HCT116 (cell line): ENCODE measurements around the gene NDRG3. TPM values are rescaled to one million over a fixed set of nuclear protein-coding genes. Genes with fewer than 3 reads are reported as not detected.

Experiments
- ATAC-seq: fragments of 200-7000 bp; cut with Tn5 transposase; 2 replicates; pipeline ENCODE4 v1.9.1; 2020; ENCODE audit warnings: mild to moderate bottlenecking, moderate library complexity
- BruUV-seq: library from RNA; stranded (reverse); fragments of 400-500 nt; replicated peaks from 2 replicates; lab custom pipeline; 2021; lab: Mats Ljungman, UMichigan
- CTCF ChIA-PET: fragments of 300-600 bp; sonication (Branson Sonifier 250); formaldehyde crosslinking; loops from one replicate; lab custom pipeline; 2021; ENCODE audit warnings: antibody characterized with exemption; lab: Charles Lee
- POLR2A ChIA-PET: fragments of 300-600, 350-600 bp; sonication (Branson Sonifier 250); formaldehyde crosslinking; loops from one replicate; lab custom pipeline; 2021; ENCODE audit warnings: antibody characterized with exemption; lab: Charles Lee
- RAD21 ChIA-PET, 2 experiments: fragments of 300-600 bp; sonication (Branson Sonifier 250); formaldehyde crosslinking; loops; one replicate each; lab custom pipeline; 2023; ENCODE audit warnings: low total read pairs in 2 of 2; ENCODE audit not compliant: uncharacterized antibody in 2 of 2, unreplicated experiment in 2 of 2, low non-redundant PET in 1 of 2; lab: Charles Lee
- DNase-seq: peaks from one replicate; pipeline ENCODE4 v3.0.0-alpha.2; 2010; ENCODE audit warnings: low read depth, low spot score
- H2AFZ ChIP-seq: fragments of 200-600 bp; shearing (Covaris generic), sonication (generic); 2 replicates; pipeline ENCODE4 v1.6.1; 2017; ENCODE audit warnings: low read depth, mixed run types, mixed read lengths, antibody characterized with exemption, low read length; ENCODE audit not compliant: poor library complexity, severe bottlenecking
- H3K27ac ChIP-seq: 2 replicates; pipeline ENCODE4 v1.5.1; 2012; ENCODE audit warnings: low read depth, low read length
- H3K27me3 ChIP-seq: fragments of 200-600 bp; sonication (generic); 2 replicates; pipeline ENCODE4 v1.6.1; 2016; ENCODE audit warnings: mixed run types, low read length, mixed read lengths; ENCODE audit not compliant: insufficient read depth
- H3K36me3 ChIP-seq, 2 experiments: fragments of 200-500 bp in 1 of 2; fragments of 200-600 bp in 1 of 2; sonication (Bioruptor generic) in 1 of 2; sonication (generic) in 1 of 2; 2 replicates each; pipeline versions ENCODE4 v1.5.1 to v1.6.1; 2014 to 2016; ENCODE audit warnings: low read length in 2 of 2, inconsistent platforms in 1 of 2, mixed read lengths in 1 of 2, mixed run types in 1 of 2; ENCODE audit not compliant: insufficient read depth in 2 of 2, control insufficient read depth in 1 of 2
- H3K4me1 ChIP-seq, 2 experiments: fragments of 200-600 bp in 1 of 2; sonication (generic) in 1 of 2; 2 replicates each; pipeline versions ENCODE4 v1.5.1 to v1.6.1; 2012 to 2017; ENCODE audit warnings: low read length in 2 of 2, inconsistent platforms in 1 of 2, mild to moderate bottlenecking in 1 of 2, mixed read lengths in 1 of 2, mixed run types in 1 of 2, moderate library complexity in 1 of 2; ENCODE audit not compliant: insufficient read depth in 2 of 2, control insufficient read depth in 1 of 2
- H3K4me2 ChIP-seq: fragments of 200-600 bp; sonication (generic); 2 replicates; pipeline ENCODE4 v1.6.1; 2017; ENCODE audit warnings: mixed run types, low read length, mixed read lengths
- H3K4me3 ChIP-seq, 2 experiments: fragments of 200-600 bp in 1 of 2; sonication (generic) in 1 of 2; replicated peaks in 1 of 2; 2 replicates each; pipeline ENCODE4 v1.5.1; 2011 to 2016; ENCODE audit warnings: low read length in 2 of 2, control low read depth in 1 of 2, low read depth in 1 of 2, mild to moderate bottlenecking in 1 of 2, mixed read lengths in 1 of 2, mixed run types in 1 of 2
- H3K79me2 ChIP-seq: fragments of 200-600 bp; sonication (generic); 2 replicates; pipeline ENCODE4 v1.6.1; 2017; ENCODE audit warnings: mild to moderate bottlenecking, mixed run types, low read length, moderate library complexity, mixed read lengths; ENCODE audit not compliant: insufficient read depth
- H3K9ac ChIP-seq: fragments of 200-600 bp; sonication (generic); 2 replicates; pipeline ENCODE4 v1.6.1; 2016; ENCODE audit warnings: low read length, mixed read lengths
- H3K9me2 ChIP-seq: fragments of 200-600 bp; sonication (generic), shearing (Covaris generic); 2 replicates; pipeline ENCODE4 v1.6.1; 2017; ENCODE audit warnings: mixed run types, mild to moderate bottlenecking, moderate library complexity; ENCODE audit not compliant: insufficient read depth
- H3K9me3 ChIP-seq, 2 experiments: fragments of 200-500 bp in 1 of 2; fragments of 200-600 bp in 1 of 2; sonication (Bioruptor generic) in 1 of 2; sonication (generic) in 1 of 2; 2 replicates each; pipeline ENCODE4 v1.6.1; 2014 to 2017; ENCODE audit warnings: low read length in 2 of 2, mixed read lengths in 2 of 2, inconsistent platforms in 1 of 2, low read depth in 1 of 2, mild to moderate bottlenecking in 1 of 2, mixed run types in 1 of 2, moderate library complexity in 1 of 2; ENCODE audit not compliant: control insufficient read depth in 1 of 2, insufficient read depth in 1 of 2
- H4K20me1 ChIP-seq: fragments of 200-600 bp; sonication (generic), shearing (Covaris generic); 2 replicates; pipeline ENCODE4 v1.6.1; 2017; ENCODE audit warnings: mixed run types, mild to moderate bottlenecking, moderate library complexity; ENCODE audit not compliant: insufficient read depth
- CBX3 ChIP-seq: IDR thresholded peaks from 2 replicates; pipeline ENCODE4 v1.6.1; 2012; ENCODE audit warnings: low read depth
- CEBPB ChIP-seq: IDR thresholded peaks from 2 replicates; pipeline ENCODE4 v1.6.1; 2012; ENCODE audit warnings: low read depth
- CTCF ChIP-seq, 3 experiments: fragments of 200-600 bp in 1 of 3; sonication (generic) in 1 of 3; IDR thresholded peaks in 2 of 3; conservative IDR thresholded peaks in 1 of 3; 2 replicates each; pipeline ENCODE4 v1.5.1; 2012 to 2017; ENCODE audit warnings: low read depth in 2 of 3, low read length in 2 of 3, antibody characterized with exemption in 1 of 3, borderline replicate concordance in 1 of 3, control low read depth in 1 of 3, mild to moderate bottlenecking in 1 of 3, mixed read lengths in 1 of 3, mixed run types in 1 of 3, moderate library complexity in 1 of 3; ENCODE audit not compliant: insufficient read depth in 1 of 3
- EGR1 ChIP-seq: IDR thresholded peaks from 2 replicates; pipeline ENCODE4 v1.6.1; 2012; ENCODE audit warnings: low read depth
- ELF1 ChIP-seq: IDR thresholded peaks from 2 replicates; pipeline ENCODE4 v1.6.1; 2012; ENCODE audit warnings: low read depth, borderline replicate concordance
- EZH2 ChIP-seq: fragments of 200-600 bp; sonication (generic); IDR thresholded peaks from 2 replicates; pipeline ENCODE4 v1.6.1; 2017; ENCODE audit warnings: antibody characterized with exemption, mixed run types
- EZH2phosphoT487 ChIP-seq: fragments of 200-600 bp; IDR thresholded peaks from 2 replicates; pipeline ENCODE4 v1.6.1; 2018; ENCODE audit warnings: antibody characterized with exemption, borderline replicate concordance
- JUND ChIP-seq: IDR thresholded peaks from 2 replicates; pipeline ENCODE4 v1.6.1; 2012
- MAX ChIP-seq: IDR thresholded peaks from 2 replicates; pipeline ENCODE4 v1.6.1; 2012
- POLR2AphosphoS5 ChIP-seq: IDR thresholded peaks from 2 replicates; pipeline ENCODE4 v1.6.1; 2011; ENCODE audit warnings: mild to moderate bottlenecking, low read depth, low read length, moderate library complexity
- RAD21 ChIP-seq: IDR thresholded peaks from 2 replicates; pipeline ENCODE4 v1.6.1; 2012; ENCODE audit warnings: low read depth, mild to moderate bottlenecking
- REST ChIP-seq: IDR thresholded peaks from 2 replicates; pipeline ENCODE4 v1.6.1; 2012; ENCODE audit warnings: low read depth
- SP1 ChIP-seq: IDR thresholded peaks from 2 replicates; pipeline ENCODE4 v1.6.1; 2012; ENCODE audit warnings: low read depth
- SRF ChIP-seq: IDR thresholded peaks from 2 replicates; pipeline ENCODE4 v1.6.1; 2012; ENCODE audit warnings: low read depth
- YY1 ChIP-seq: IDR thresholded peaks from 2 replicates; pipeline ENCODE4 v1.6.1; 2011; ENCODE audit warnings: low read length, low read depth, moderate library complexity, mild to moderate bottlenecking; ENCODE audit not compliant: insufficient replicate concordance; ENCODE audit errors: extremely low read depth
- ZBTB33 ChIP-seq: IDR thresholded peaks from 2 replicates; pipeline ENCODE4 v1.6.1; 2011; ENCODE audit warnings: mild to moderate bottlenecking, low read length, moderate library complexity; ENCODE audit not compliant: insufficient replicate concordance; ENCODE audit errors: extremely low read depth
- ZFX ChIP-seq: fragments of 450-650 bp; IDR thresholded peaks from 2 replicates; pipeline ENCODE4 v1.6.1; 2017
- ZNF274 ChIP-seq: fragments of 200-500 bp; sonication (Bioruptor generic); IDR thresholded peaks from 2 replicates; pipeline ENCODE4 v1.6.1; 2014; ENCODE audit warnings: mild to moderate bottlenecking, low read depth, low read length, inconsistent platforms
- intact Hi-C: fragments of 100-400 bp; cut with micrococcal nuclease; formaldehyde crosslinking; loops from 2 replicates; pipeline ENCODE4 v1.10.0; 2022
- total RNA-seq: library from RNA; stranded (reverse); gene quantifications from one replicate; pipeline ENCODE4 v1.2.1, GENCODE V29; 2021; ENCODE audit not compliant: unreplicated experiment

NDRG3 gene
- total RNA-seq, 1 experiment from 2014 or later: 29.3 TPM

GRCh38 chr20:36717657-36718056, 28.2 kb downstream of the NDRG3 start:
- H3K27me3 ChIP-seq: no peaks in the 10 kb centered on the region
- intact Hi-C loops: no loop called here
- H3K9ac ChIP-seq: no peak overlapping the region
- ChIA-PET POLR2A (no interaction called here), RAD21 (no interaction called here)
- DNase-seq (no peak), ATAC-seq (peak; percentile 66; the same call in 1 of the 2 replicates)
- H4K20me1 ChIP-seq: no peaks in the 10 kb centered on the region
- H2AFZ ChIP-seq: no peak overlapping the region
- no peak overlapping the region for H3K4me3 ChIP-seq
- no peaks in the 10 kb centered on the region for H3K4me1 ChIP-seq
- H3K36me3 ChIP-seq: no peaks in the 10 kb centered on the region; a peak in 1 of 4 replicates
- no TSS peak for BruUV-seq
- H3K79me2 ChIP-seq: no peaks in the 10 kb centered on the region
- no peak for TF ChIP-seq JUND
- peak; percentile 23 to 48 (median 37); a peak in 4 of 6 replicates for TF ChIP-seq CTCF (IDR thresholded peaks at IDR 0.05 in 2 of 3, conservative IDR thresholded peaks at IDR 0.05 in 1 of 3; ENCODE audit: borderline replicate concordance in 1 of 3, insufficient read depth in 1 of 3, low read depth in 2 of 3, low read length in 2 of 3)
- TF ChIP-seq SP1: no peak
- TF ChIP-seq YY1: no peak
- TF ChIP-seq SRF: no peak
- no peak for TF ChIP-seq POLR2AphosphoS5
- TF ChIP-seq EZH2: no peak
- TF ChIP-seq ZNF274: no peak
- TF ChIP-seq REST: no peak
- no peak for TF ChIP-seq MAX
- no peak for TF ChIP-seq CEBPB
- TF ChIP-seq EGR1: no peak
- TF ChIP-seq ZFX: no peak
- TF ChIP-seq EZH2phosphoT487: no peak
- TF ChIP-seq ZBTB33: no peak
- peak; percentile 50; the same call in 1 of the 2 replicates for TF ChIP-seq RAD21
- TF ChIP-seq ELF1: no peak
- no peak for TF ChIP-seq CBX3
- TF ChIP-seq, all 23 proteins: peak for 2
- no peaks in the 10 kb centered on the region for H3K9me3 ChIP-seq
- no peak overlapping the region for H3K4me2 ChIP-seq
- H3K9me2 ChIP-seq: no peaks in the 10 kb centered on the region
- CTCF ChIA-PET: no interaction called here
- no peak overlapping the region for H3K27ac ChIP-seq
